Measurements from ENCODE around the gene CKAP2L.

DNA sequence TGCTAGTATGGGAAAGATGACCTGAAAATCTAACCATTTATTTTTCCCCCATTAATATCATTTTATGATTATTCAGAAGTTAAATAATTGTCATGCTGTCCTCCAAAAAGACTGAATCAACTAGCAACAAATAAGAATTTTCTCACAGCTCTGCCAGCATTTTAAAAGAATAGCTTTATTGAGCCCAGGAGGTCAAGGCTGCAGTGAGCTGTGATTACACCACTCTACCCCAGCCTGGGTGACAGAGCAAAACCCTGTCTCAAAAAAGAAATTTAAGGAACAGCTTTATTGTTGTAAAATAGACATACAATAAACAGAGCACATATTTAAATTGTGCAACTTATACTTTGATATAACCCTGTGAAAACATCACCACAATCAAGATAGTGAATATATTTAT is 44.7 kb upstream of the CKAP2L start:
- TF ChIP-seq EZH2 (IDR thresholded peaks at IDR 0.05; ENCODE audit: insufficient read depth, poor library complexity, severe bottlenecking) = no peak
- no peak for TF ChIP-seq EZH2phosphoT487 (IDR thresholded peaks at IDR 0.05; ENCODE audit: insufficient read depth, low read depth)

All from GM23248 (cell line).